Left lung (tissue), 10 donors: ENCODE results near the gene FXYD1. TPM values are rescaled to one million over a fixed set of nuclear protein-coding genes. Genes with fewer than 3 reads are reported as not detected.

Source experiments
- ATAC-seq: fragments of 200-7000 bp; cut with Tn5 transposase; one replicate; pipeline ENCODE4 v1.9.1; 2020; ENCODE audit warnings: moderate library complexity
- DNase-seq, 4 donors: peaks; one replicate each; pipeline ENCODE4 v3.0.0-alpha.2; 2013 to 2020
- H3K27ac ChIP-seq, 2 donors: fragments of 200-600 bp; sonication (generic) in 1 of 2; one replicate each; pipeline versions ENCODE4 v1.5.0 to v1.8.0; 2020 to 2021
- H3K27me3 ChIP-seq, 2 donors: fragments of 200-600 bp; sonication (generic) in 1 of 2; one replicate each; pipeline versions ENCODE4 v1.5.0 to v1.8.0; 2020 to 2021
- H3K36me3 ChIP-seq, 2 donors: fragments of 200-600 bp; sonication (generic) in 1 of 2; one replicate each; pipeline versions ENCODE4 v1.5.0 to v1.8.0; 2020 to 2021
- H3K4me1 ChIP-seq, 2 donors: fragments of 200-600 bp; one replicate each; pipeline ENCODE4 v1.8.0; 2021
- H3K4me3 ChIP-seq, 2 donors: fragments of 200-600 bp; sonication (generic) in 1 of 2; one replicate each; pipeline versions ENCODE4 v1.5.0 to v1.8.0; 2020 to 2021; ENCODE audit warnings: mild to moderate bottlenecking in 1 of 2
- H3K9me3 ChIP-seq, 2 donors: fragments of 200-600 bp; sonication (generic) in 1 of 2; one replicate each; pipeline versions ENCODE4 v1.5.0 to v1.8.0; 2020 to 2021
- CTCF ChIP-seq, 2 donors: fragments of 200-600 bp; sonication (generic) in 1 of 2; IDR thresholded peaks; one replicate each; pipeline versions ENCODE4 v1.5.0 to v1.8.0; 2021; ENCODE audit warnings: antibody characterized with exemption in 2 of 2
- intact Hi-C, 2 donors: fragments of 100-400 bp; cut with DNase I; formaldehyde crosslinking; loops; one replicate each; pipeline versions ENCODE4 v1.11.2 to v1.14.2; 2022
- polyA plus RNA-seq, 6 donors: library from polyadenylated mRNA; unstranded; fragments of 120-200 nt; gene quantifications; one replicate each; pipeline ENCODE4 v1.2.1, GENCODE V29; 2013; ENCODE audit not compliant: insufficient read length in 6 of 6
- total RNA-seq, 2 donors: library from RNA; stranded (reverse); fragmentation: NEBNext Ultra II Directional; extraction: Animal tissue kit (Norgen Biotek cat#: 25700); gene quantifications; one replicate each; pipeline ENCODE4 v1.2.1, GENCODE V29; 2021
- donor health status: DM: no; HTN: yes; CAD: no.
- donor health status: DM: no; HTN: no; CAD: no.

Gene FXYD1
- total and polyA plus RNA-seq, 8 donors: 20.1 to 67.0 (median 53.1) TPM

- ATAC-seq (no peak), DNase-seq (no peak)
- Histone ChIP-seq H3K27ac (no peak overlapping the region), H3K9me3 (no peaks in the 10 kb centered on the region), H3K27me3 (no peaks in the 10 kb centered on the region), H3K4me1 (peaks cover 15 to 26% of the 10 kb centered on the region in 2 donors), H3K36me3 (no peaks in the 10 kb centered on the region), H3K4me3 (no peak overlapping the region)
- intact Hi-C loops: no loop called here
- no peak for TF ChIP-seq CTCF (IDR thresholded peaks at IDR 0.05)
These were observed 17.7 kb upstream of the FXYD1 start for GRCh38 chr19:35120898-35121297.

GRCh38 chr19:35122687-35123551 is 15.7 kb upstream of the FXYD1 start:
- intact Hi-C loops: no loop called here
- Histone ChIP-seq H3K36me3 (no peaks in the 10 kb centered on the region), H3K27ac (peak overlapping the region; percentile 23 to 80), H3K27me3 (no peaks in the 10 kb centered on the region), H3K4me1 (peaks cover 15 to 26% of the 10 kb centered on the region in 2 donors), H3K4me3 (no peak overlapping the region), H3K9me3 (no peaks in the 10 kb centered on the region)
- TF ChIP-seq CTCF (IDR thresholded peaks at IDR 0.05): no peak
- no peak for ATAC-seq
- DNase-seq: no peak

GRCh38 chr19:35123573-35123972 is 15.1 kb upstream of the FXYD1 start:
- no peaks in the 10 kb centered on the region for H3K36me3 ChIP-seq
- H3K27ac ChIP-seq: peak overlapping the region; percentile 76 to 80
- DNase-seq: peak in 1 of 4 donors; percentile 81
- no peak overlapping the region for H3K4me3 ChIP-seq
- intact Hi-C loops: no loop called here
- peaks cover 15 to 26% of the 10 kb centered on the region in 2 donors for H3K4me1 ChIP-seq
- H3K9me3 ChIP-seq: no peaks in the 10 kb centered on the region
- no peaks in the 10 kb centered on the region for H3K27me3 ChIP-seq
- ATAC-seq: peak; percentile 42
- TF ChIP-seq CTCF (IDR thresholded peaks at IDR 0.05): no peak

GRCh38 chr19:35124098-35125060 is 14.2 kb upstream of the FXYD1 start:
- DNase-seq (peak; percentile 93 to 97 (median 96)), ATAC-seq (peak; percentile 95)
- Histone ChIP-seq H3K9me3 (no peaks in the 10 kb centered on the region), H3K36me3 (no peaks in the 10 kb centered on the region), H3K4me1 (peaks cover 15 to 26% of the 10 kb centered on the region in 2 donors), H3K27me3 (no peaks in the 10 kb centered on the region), H3K27ac (peak overlapping the region; percentile 76 to 80), H3K4me3 (peak overlapping the region; percentile 33 to 44)
- intact Hi-C loops: no loop called here
- TF ChIP-seq CTCF (IDR thresholded peaks at IDR 0.05): no peak
